ENCODE measurements around the gene INAFM2.

GRCh38 chr15:40306908-40307307, 16.6 kb upstream of the INAFM2 start:
- TF ChIP-seq, protein P1, sequence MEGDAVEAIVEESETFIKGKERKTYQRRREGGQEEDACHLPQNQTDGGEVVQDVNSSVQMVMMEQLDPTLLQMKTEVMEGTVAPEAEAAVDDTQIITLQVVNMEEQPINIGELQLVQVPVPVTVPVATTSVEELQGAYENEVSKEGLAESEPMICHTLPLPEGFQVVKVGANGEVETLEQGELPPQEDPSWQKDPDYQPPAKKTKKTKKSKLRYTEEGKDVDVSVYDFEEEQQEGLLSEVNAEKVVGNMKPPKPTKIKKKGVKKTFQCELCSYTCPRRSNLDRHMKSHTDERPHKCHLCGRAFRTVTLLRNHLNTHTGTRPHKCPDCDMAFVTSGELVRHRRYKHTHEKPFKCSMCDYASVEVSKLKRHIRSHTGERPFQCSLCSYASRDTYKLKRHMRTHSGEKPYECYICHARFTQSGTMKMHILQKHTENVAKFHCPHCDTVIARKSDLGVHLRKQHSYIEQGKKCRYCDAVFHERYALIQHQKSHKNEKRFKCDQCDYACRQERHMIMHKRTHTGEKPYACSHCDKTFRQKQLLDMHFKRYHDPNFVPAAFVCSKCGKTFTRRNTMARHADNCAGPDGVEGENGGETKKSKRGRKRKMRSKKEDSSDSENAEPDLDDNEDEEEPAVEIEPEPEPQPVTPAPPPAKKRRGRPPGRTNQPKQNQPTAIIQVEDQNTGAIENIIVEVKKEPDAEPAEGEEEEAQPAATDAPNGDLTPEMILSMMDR (IDR thresholded peaks at IDR 0.05), result no peak
- TF ChIP-seq POLR2A (IDR thresholded peaks at IDR 0.05), result no peak

Data from ovary (tissue), 3 donors.